Fibroblast of villous mesenchyme (primary cell): Measurements from ENCODE around the gene ANKS1A. TPM values are rescaled to one million over a fixed set of nuclear protein-coding genes. Genes with fewer than 3 reads are reported as not detected.

Experiments
- DNase-seq: peaks from one replicate; pipeline ENCODE4 v3.0.0-alpha.2; 2010; ENCODE audit warnings: low read depth
- H3K4me3 ChIP-seq: 2 replicates; pipeline ENCODE4 v1.5.1; 2011; ENCODE audit warnings: low read depth, mild to moderate bottlenecking, low read length
- total RNA-seq: library from RNA; depleted of rRNA; stranded (reverse); fragments of >200 nt; gene quantifications from 2 replicates; pipeline ENCODE4 v1.2.3, GENCODE V29; 2012
- TF ChIP-seq, protein P1 (sequence below): IDR thresholded peaks from 2 replicates; pipeline ENCODE4 v1.5.1; 2012; ENCODE audit warnings: low read depth, mild to moderate bottlenecking, low read length; ENCODE audit not compliant: insufficient read depth

ANKS1A gene
- total RNA-seq, 1 donor: 12.5 TPM

- TF ChIP-seq, protein P1, sequence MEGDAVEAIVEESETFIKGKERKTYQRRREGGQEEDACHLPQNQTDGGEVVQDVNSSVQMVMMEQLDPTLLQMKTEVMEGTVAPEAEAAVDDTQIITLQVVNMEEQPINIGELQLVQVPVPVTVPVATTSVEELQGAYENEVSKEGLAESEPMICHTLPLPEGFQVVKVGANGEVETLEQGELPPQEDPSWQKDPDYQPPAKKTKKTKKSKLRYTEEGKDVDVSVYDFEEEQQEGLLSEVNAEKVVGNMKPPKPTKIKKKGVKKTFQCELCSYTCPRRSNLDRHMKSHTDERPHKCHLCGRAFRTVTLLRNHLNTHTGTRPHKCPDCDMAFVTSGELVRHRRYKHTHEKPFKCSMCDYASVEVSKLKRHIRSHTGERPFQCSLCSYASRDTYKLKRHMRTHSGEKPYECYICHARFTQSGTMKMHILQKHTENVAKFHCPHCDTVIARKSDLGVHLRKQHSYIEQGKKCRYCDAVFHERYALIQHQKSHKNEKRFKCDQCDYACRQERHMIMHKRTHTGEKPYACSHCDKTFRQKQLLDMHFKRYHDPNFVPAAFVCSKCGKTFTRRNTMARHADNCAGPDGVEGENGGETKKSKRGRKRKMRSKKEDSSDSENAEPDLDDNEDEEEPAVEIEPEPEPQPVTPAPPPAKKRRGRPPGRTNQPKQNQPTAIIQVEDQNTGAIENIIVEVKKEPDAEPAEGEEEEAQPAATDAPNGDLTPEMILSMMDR: no peak
These were observed 146.5 kb downstream of the ANKS1A start for GRCh38 chr6:35035481-35036030.

GRCh38 chr6:35036059-35036827 lies 147.2 kb downstream of the ANKS1A start:
- DNase-seq: no peak
- TF ChIP-seq, protein P1: no peak
- H3K4me3 ChIP-seq: no peak overlapping the region

More at GRCh38 chr6:35035481-35036030, 146.5 kb downstream of the ANKS1A start:
- DNase-seq: no peak
- no peak overlapping the region for H3K4me3 ChIP-seq

GRCh38 chr6:35036828-35037663 lies 148.0 kb downstream of the ANKS1A start:
- DNase-seq: no peak
- TF ChIP-seq, protein P1: no peak
- no peak overlapping the region for H3K4me3 ChIP-seq

DNA sequence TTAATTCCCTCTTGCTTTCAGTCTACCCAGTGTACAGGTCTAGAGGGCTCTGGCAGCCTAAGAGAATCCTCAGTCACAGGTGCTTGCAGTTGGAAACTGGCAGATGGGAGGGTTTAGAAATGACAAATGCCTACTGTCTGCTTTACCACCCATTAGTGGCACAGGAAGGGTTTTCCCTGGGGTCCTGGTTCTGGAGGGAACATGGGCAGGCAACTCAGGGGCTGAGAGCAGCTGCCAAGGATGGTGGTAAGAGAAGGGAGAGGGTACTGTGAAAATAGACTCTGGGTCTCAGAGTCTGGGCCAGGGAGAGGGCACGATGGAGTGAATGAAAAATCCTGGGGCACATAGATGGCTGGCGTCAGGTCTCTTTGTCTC lies 148.6 kb downstream of the ANKS1A start:
- no peak for DNase-seq
- no peak overlapping the region for H3K4me3 ChIP-seq
- TF ChIP-seq, protein P1: no peak

DNA sequence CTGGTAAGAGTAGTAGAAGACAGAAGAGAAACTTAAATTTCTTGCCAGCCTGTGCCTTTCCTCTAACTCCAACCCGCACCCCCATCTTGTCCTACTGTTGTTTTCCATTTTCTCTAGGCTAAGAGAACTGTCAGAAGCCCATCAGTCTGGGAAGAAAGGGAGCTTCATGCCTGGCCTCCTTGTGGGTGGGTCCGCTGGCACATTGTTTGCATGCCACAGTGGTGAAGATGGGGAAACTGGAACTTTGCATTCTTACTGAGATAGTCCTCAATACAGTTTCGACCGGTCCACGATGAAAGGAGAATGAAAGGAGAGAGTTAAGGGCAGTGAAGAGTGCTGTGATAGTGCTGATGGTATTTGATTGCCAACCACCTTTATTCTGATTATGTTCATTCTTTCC lies 149.0 kb downstream of the ANKS1A start:
- no peak overlapping the region for H3K4me3 ChIP-seq
- no peak for DNase-seq
- TF ChIP-seq, protein P1: no peak

DNA sequence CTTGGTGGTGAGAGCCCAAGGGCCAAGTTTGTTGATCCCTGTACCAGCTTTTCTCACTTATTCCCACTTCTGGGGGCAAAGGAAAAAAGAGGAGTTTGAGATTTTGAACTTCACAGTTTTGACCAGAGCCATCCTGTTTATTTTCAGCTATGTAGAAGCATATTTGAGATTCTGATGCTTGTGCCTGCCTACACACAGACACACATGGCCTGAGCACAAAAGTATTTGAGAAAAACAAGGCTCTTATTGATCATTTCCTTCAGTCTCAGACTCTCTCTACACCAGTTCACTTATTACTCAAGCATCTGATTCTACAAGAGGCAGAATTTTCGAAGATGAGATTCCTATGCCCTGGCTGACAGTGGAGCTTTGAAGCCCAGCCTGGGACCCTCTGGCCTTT lies 151.3 kb downstream of the ANKS1A start:
- no peak overlapping the region for H3K4me3 ChIP-seq
- no peak for DNase-seq

More for the DNA sequence above, 151.3 kb downstream of the ANKS1A start:
- TF ChIP-seq, protein P1: no peak
